ENCODE measurements around the gene GPATCH11. TPM values are rescaled to one million over a fixed set of nuclear protein-coding genes. Genes with fewer than 3 reads are reported as not detected.

GPATCH11 gene
- total and polyA plus RNA-seq, 9 donors = 3.2 to 8.8 (median 6.9) TPM

GRCh38 chr2:37068686-37069085 lies 15.6 kb upstream of the GPATCH11 start:
- Histone ChIP-seq H3K9me3 (no peaks in the 10 kb centered on the region), H3K4me3 (no peak overlapping the region), H3K4me1 (ENCODE audit: insufficient read depth) (no peaks in the 10 kb centered on the region), H3K27me3 (no peaks in the 10 kb centered on the region), H3K27ac (no peak overlapping the region), H3K36me3 (no peaks in the 10 kb centered on the region)
- no peak for DNase-seq
- TF ChIP-seq POLR2A (IDR thresholded peaks at IDR 0.05) (no peak), EP300 (IDR thresholded peaks at IDR 0.05) (no peak)
- TF ChIP-seq, protein P1, sequence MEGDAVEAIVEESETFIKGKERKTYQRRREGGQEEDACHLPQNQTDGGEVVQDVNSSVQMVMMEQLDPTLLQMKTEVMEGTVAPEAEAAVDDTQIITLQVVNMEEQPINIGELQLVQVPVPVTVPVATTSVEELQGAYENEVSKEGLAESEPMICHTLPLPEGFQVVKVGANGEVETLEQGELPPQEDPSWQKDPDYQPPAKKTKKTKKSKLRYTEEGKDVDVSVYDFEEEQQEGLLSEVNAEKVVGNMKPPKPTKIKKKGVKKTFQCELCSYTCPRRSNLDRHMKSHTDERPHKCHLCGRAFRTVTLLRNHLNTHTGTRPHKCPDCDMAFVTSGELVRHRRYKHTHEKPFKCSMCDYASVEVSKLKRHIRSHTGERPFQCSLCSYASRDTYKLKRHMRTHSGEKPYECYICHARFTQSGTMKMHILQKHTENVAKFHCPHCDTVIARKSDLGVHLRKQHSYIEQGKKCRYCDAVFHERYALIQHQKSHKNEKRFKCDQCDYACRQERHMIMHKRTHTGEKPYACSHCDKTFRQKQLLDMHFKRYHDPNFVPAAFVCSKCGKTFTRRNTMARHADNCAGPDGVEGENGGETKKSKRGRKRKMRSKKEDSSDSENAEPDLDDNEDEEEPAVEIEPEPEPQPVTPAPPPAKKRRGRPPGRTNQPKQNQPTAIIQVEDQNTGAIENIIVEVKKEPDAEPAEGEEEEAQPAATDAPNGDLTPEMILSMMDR (IDR thresholded peaks at IDR 0.05) = no peak
- intact Hi-C loops (cut with DNase I) = no loop called here
- 82 to 87% (median 84%) methylated on average over 6 of the region's 6 CpGs for WGBS, 3 donors

DNA sequence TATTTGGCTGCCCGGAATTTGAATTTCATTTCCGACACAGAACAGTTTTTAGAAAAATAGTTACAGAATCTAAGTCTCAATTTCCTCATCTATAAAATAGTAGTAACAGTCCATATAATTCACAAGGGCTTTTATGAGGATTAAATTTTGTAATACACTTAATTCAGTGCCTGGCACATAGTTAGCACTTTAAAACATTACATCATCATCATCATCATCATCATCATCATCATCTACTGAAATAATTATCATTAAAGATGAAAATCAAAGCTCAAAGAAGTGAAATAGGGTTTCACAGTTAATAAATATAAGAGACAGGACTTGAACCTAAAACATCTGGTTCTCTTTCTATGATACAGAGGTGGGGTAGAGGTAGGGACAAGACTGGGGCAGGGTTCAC lies 13.4 kb upstream of the GPATCH11 start:
- Histone ChIP-seq H3K4me3 (no peak overlapping the region), H3K9me3 (no peaks in the 10 kb centered on the region), H3K4me1 (ENCODE audit: insufficient read depth) (no peaks in the 10 kb centered on the region), H3K36me3 (no peaks in the 10 kb centered on the region), H3K27ac (no peak overlapping the region), H3K27me3 (no peaks in the 10 kb centered on the region)
- DNase-seq = no peak
- 96 to 98% (median 97%) methylated on average over 2 of the region's 2 CpGs for WGBS, 3 donors
- intact Hi-C loops (cut with DNase I) = no loop called here
- TF ChIP-seq, protein P1 (IDR thresholded peaks at IDR 0.05) = no peak
- TF ChIP-seq POLR2A (IDR thresholded peaks at IDR 0.05) = no peak
- TF ChIP-seq EP300 (IDR thresholded peaks at IDR 0.05) = no peak

- no peaks in the 10 kb centered on the region for H3K36me3 ChIP-seq
- no peaks in the 10 kb centered on the region for H3K9me3 ChIP-seq
- H3K27me3 ChIP-seq = no peaks in the 10 kb centered on the region
- WGBS, 3 donors = 86 to 88% (median 88%) methylated on average over 2 of the region's 2 CpGs
- H3K4me1 ChIP-seq (ENCODE audit: insufficient read depth) = peaks cover 4% of the 10 kb centered on the region
- TF ChIP-seq, protein P1 (IDR thresholded peaks at IDR 0.05) = no peak
- TF ChIP-seq POLR2A (IDR thresholded peaks at IDR 0.05) (no peak), EP300 (IDR thresholded peaks at IDR 0.05) (no peak)
- no peak for DNase-seq
- H3K4me3 ChIP-seq = no peak overlapping the region
- intact Hi-C loops (cut with DNase I) = no loop called here
- no peak overlapping the region for H3K27ac ChIP-seq
Measured at GRCh38 chr2:37080266-37080665, 4.1 kb upstream of the GPATCH11 start.

DNA sequence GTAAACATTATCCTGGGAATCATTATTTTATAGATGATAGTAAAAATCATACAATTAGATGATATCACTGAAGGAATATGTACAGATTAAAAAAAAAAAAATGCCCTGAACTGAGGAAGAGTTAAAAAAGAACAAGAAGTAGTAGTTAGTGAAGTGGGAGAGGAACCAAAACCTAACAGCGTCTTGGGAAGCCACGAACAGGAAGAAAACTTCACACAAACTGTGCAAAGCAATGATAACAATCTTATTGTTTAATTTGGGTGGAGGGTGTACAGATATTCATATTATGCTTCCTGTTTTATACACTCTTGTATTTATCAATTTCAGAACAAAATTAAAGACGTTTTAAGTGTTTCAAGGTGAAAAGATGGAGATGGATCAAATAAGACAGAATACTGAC lies 3.6 kb upstream of the GPATCH11 start:
- TF ChIP-seq, protein P1 (IDR thresholded peaks at IDR 0.05) = no peak
- TF ChIP-seq POLR2A (IDR thresholded peaks at IDR 0.05) = no peak
- no peak for TF ChIP-seq EP300 (IDR thresholded peaks at IDR 0.05)
- WGBS, 3 donors = 63 to 64% (median 64%) methylated on average over 3 of the region's 3 CpGs
- no peak overlapping the region for H3K27ac ChIP-seq
- H3K27me3 ChIP-seq = no peaks in the 10 kb centered on the region
- intact Hi-C loops (cut with DNase I) = no loop called here
- no peaks in the 10 kb centered on the region for H3K9me3 ChIP-seq
- DNase-seq = no peak
- H3K4me3 ChIP-seq = no peak overlapping the region
- peaks cover 5% of the 10 kb centered on the region for H3K4me1 ChIP-seq (ENCODE audit: insufficient read depth)
- no peaks in the 10 kb centered on the region for H3K36me3 ChIP-seq
